ENCODE data around the gene SCAPER. TPM values are rescaled to one million over a fixed set of nuclear protein-coding genes. Genes with fewer than 3 reads are reported as not detected.
"Not testable (repeated sequence)": the region's sequence is repeated elsewhere in the genome, so short reads cannot be mapped to it uniquely, and the experiment has no call there.

The SCAPER gene
- total RNA-seq, 1 donor from 2014 or later, result 22.8 TPM

- no peak for DNase-seq (ENCODE audit: low spot score)
- peaks cover 5% of the 10 kb centered on the region for H3K4me1 Mint-ChIP-seq (ENCODE audit: low read depth)
- intact Hi-C loops (cut with micrococcal nuclease), result no loop called here
- peaks cover 32% of the 10 kb centered on the region for H3K9me3 Mint-ChIP-seq
- H3K36me3 Mint-ChIP-seq (ENCODE audit: low read depth), result peaks cover 40% of the 10 kb centered on the region
- H3K4me3 Mint-ChIP-seq (ENCODE audit: low read depth), result no peak overlapping the region
- no peak overlapping the region for H3K27ac Mint-ChIP-seq
- H3K27me3 Mint-ChIP-seq (ENCODE audit: low read depth), result no peaks in the 10 kb centered on the region
Measured at GRCh38 chr15:76839173-76839572, 66.0 kb downstream of the SCAPER start.

GRCh38 chr15:76837474-76837873, 67.7 kb downstream of the SCAPER start:
- intact Hi-C loops (cut with micrococcal nuclease), result no loop called here
- Mint-ChIP-seq H3K27me3 (ENCODE audit: low read depth) (no peaks in the 10 kb centered on the region), H3K27ac (no peak overlapping the region), H3K4me1 (ENCODE audit: low read depth) (peaks cover 5% of the 10 kb centered on the region), H3K36me3 (ENCODE audit: low read depth) (peaks cover 44% of the 10 kb centered on the region), H3K9me3 (peaks cover 48% of the 10 kb centered on the region), H3K4me3 (ENCODE audit: low read depth) (no peak overlapping the region)
- no peak for DNase-seq (ENCODE audit: low spot score)

DNA sequence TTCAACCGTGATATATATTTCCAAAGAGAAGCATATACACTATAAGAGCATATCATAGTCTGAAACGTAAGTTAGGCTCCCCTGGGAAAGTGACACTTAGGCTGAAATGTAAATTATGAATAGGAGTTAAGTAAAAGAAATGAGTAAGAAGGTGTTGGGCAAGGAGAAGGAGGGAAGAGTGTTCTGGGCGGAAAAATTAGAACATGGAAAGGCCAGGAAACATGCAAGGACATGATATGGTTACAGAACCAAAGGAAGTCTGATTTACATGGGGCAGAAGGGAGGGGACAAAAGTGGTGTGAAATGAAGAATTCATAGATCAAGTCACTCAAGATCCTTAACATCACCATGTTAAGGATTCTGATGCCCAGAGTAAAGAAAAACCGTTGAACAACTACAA, 75.2 kb downstream of the SCAPER start:
- intact Hi-C loops (cut with micrococcal nuclease), result no loop called here
- H3K36me3 Mint-ChIP-seq (ENCODE audit: low read depth), result peaks cover 17% of the 10 kb centered on the region
- H3K9me3 Mint-ChIP-seq, result peaks cover 24% of the 10 kb centered on the region
- H3K4me1 Mint-ChIP-seq (ENCODE audit: low read depth), result peaks cover 10% of the 10 kb centered on the region
- no peak overlapping the region for H3K4me3 Mint-ChIP-seq (ENCODE audit: low read depth)
- H3K27ac Mint-ChIP-seq, result no peak overlapping the region
- no peak for DNase-seq (ENCODE audit: low spot score)
- H3K27me3 Mint-ChIP-seq (ENCODE audit: low read depth), result peaks cover 4% of the 10 kb centered on the region

- H3K36me3 Mint-ChIP-seq (ENCODE audit: low read depth), result peaks cover 11% of the 10 kb centered on the region
- intact Hi-C loops (cut with micrococcal nuclease), result no loop called here
- no peaks in the 10 kb centered on the region for H3K9me3 Mint-ChIP-seq
- DNase-seq (ENCODE audit: low spot score), result no peak
- H3K27me3 Mint-ChIP-seq (ENCODE audit: low read depth), result peaks cover 5% of the 10 kb centered on the region
- no peak overlapping the region for H3K27ac Mint-ChIP-seq
- H3K4me3 Mint-ChIP-seq (ENCODE audit: low read depth), result no peak overlapping the region
- H3K4me1 Mint-ChIP-seq (ENCODE audit: low read depth), result peaks cover 15% of the 10 kb centered on the region
Measured at GRCh38 chr15:76823890-76824289, 81.2 kb downstream of the SCAPER start.

DNA sequence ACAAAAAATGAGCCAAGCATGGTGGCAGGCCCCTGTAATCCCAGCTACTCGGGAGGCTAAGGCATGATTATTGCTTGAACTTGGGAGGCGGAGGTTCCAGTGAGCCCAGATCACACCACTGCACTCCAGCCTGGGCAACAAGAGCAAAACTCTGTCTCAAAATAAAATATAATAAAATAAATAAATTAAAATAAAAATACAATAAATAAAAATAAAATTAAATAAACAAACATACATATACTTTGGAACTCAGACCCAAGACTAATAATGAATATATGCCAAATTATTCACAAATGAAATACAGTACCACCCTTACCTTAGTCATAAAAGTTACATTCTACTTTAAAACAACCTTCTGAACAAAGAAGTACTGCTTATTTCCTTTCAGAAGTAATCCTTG, 81.8 kb downstream of the SCAPER start:
- H3K36me3 Mint-ChIP-seq (ENCODE audit: low read depth), result peaks cover 12% of the 10 kb centered on the region
- intact Hi-C loops (cut with micrococcal nuclease), result no loop called here

GRCh38 chr15:76818926-76819325, 86.2 kb downstream of the SCAPER start:
- intact Hi-C loops (cut with micrococcal nuclease), result not testable (repeated sequence)

More for the DNA sequence above, 81.8 kb downstream of the SCAPER start:
- Mint-ChIP-seq H3K4me3 (ENCODE audit: low read depth) (no peak overlapping the region), H3K9me3 (peaks cover 1% of the 10 kb centered on the region), H3K27me3 (ENCODE audit: low read depth) (peaks cover 5% of the 10 kb centered on the region), H3K27ac (no peak overlapping the region), H3K4me1 (ENCODE audit: low read depth) (peaks cover 19% of the 10 kb centered on the region)
- no peak for DNase-seq (ENCODE audit: low spot score)

GRCh38 chr15:76815421-76815820, 89.7 kb downstream of the SCAPER start:
- Mint-ChIP-seq H3K9me3 (peaks cover 14% of the 10 kb centered on the region), H3K4me1 (ENCODE audit: low read depth) (peaks cover 19% of the 10 kb centered on the region), H3K27ac (no peak overlapping the region), H3K4me3 (ENCODE audit: low read depth) (no peak overlapping the region), H3K27me3 (ENCODE audit: low read depth) (no peaks in the 10 kb centered on the region), H3K36me3 (ENCODE audit: low read depth) (peaks cover 15% of the 10 kb centered on the region)
- no peak for DNase-seq (ENCODE audit: low spot score)
- intact Hi-C loops (cut with micrococcal nuclease), result no loop called here

More at GRCh38 chr15:76818926-76819325, 86.2 kb downstream of the SCAPER start:
- Mint-ChIP-seq H3K36me3 (ENCODE audit: low read depth) (peaks cover 11% of the 10 kb centered on the region), H3K4me1 (ENCODE audit: low read depth) (peaks cover 16% of the 10 kb centered on the region)
- H3K4me3 Mint-ChIP-seq (ENCODE audit: low read depth); DNase-seq (ENCODE audit: low spot score); H3K9me3 Mint-ChIP-seq; H3K27ac Mint-ChIP-seq; H3K27me3 Mint-ChIP-seq (ENCODE audit: low read depth): not testable (repeated sequence)

- H3K4me3 Mint-ChIP-seq (ENCODE audit: low read depth), result no peak overlapping the region
- H3K36me3 Mint-ChIP-seq (ENCODE audit: low read depth), result peaks cover 8% of the 10 kb centered on the region
- H3K27me3 Mint-ChIP-seq (ENCODE audit: low read depth), result no peaks in the 10 kb centered on the region
- H3K4me1 Mint-ChIP-seq (ENCODE audit: low read depth), result peaks cover 3% of the 10 kb centered on the region
- peaks cover 17% of the 10 kb centered on the region for H3K9me3 Mint-ChIP-seq
- intact Hi-C loops (cut with micrococcal nuclease), result no loop called here
- DNase-seq (ENCODE audit: low spot score), result no peak
- H3K27ac Mint-ChIP-seq, result no peak overlapping the region
Measured at GRCh38 chr15:76812381-76812780, 92.8 kb downstream of the SCAPER start.

- Mint-ChIP-seq H3K9me3 (peaks cover 17% of the 10 kb centered on the region), H3K27ac (no peak overlapping the region), H3K4me3 (ENCODE audit: low read depth) (no peak overlapping the region), H3K4me1 (ENCODE audit: low read depth) (peaks cover 3% of the 10 kb centered on the region), H3K27me3 (ENCODE audit: low read depth) (no peaks in the 10 kb centered on the region), H3K36me3 (ENCODE audit: low read depth) (peaks cover 8% of the 10 kb centered on the region)
- no peak for DNase-seq (ENCODE audit: low spot score)
- intact Hi-C loops (cut with micrococcal nuclease), result no loop called here
Measured at GRCh38 chr15:76809412-76810103, 95.6 kb downstream of the SCAPER start.

DNA sequence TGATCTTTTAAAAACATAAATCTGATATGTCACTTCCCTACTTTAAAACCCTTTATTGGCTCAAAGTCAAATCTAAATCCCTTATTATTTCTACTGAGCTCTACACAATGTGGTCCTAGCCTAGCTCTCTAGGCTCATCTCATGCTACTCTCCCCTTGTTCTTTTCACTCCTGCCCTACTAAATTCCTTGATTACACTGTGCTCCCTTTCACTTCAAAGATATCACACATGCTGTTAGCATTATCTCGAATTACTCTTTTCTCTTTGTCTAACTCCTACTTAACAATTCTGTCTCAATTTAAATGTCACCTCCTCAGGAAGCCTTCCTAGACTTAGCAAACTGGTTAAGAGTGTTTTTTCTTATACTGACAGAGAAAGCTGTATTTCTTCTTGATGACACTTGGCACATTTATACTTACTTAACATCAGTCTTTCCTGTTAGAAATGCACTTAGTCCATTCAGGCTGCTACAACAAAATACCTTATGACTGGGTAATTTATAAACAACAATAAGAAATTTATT, 102.0 kb downstream of the SCAPER start:
- H3K27me3 Mint-ChIP-seq (ENCODE audit: low read depth), result no peaks in the 10 kb centered on the region
- no peaks in the 10 kb centered on the region for H3K4me1 Mint-ChIP-seq (ENCODE audit: low read depth)
- H3K27ac Mint-ChIP-seq, result no peak overlapping the region
- intact Hi-C loops (cut with micrococcal nuclease), result no loop called here
- H3K4me3 Mint-ChIP-seq (ENCODE audit: low read depth), result no peak overlapping the region
- no peaks in the 10 kb centered on the region for H3K9me3 Mint-ChIP-seq
- H3K36me3 Mint-ChIP-seq (ENCODE audit: low read depth), result peaks cover 4% of the 10 kb centered on the region
- DNase-seq (ENCODE audit: low spot score), result no peak

- H3K27ac Mint-ChIP-seq, result no peak overlapping the region
- H3K36me3 Mint-ChIP-seq (ENCODE audit: low read depth), result peaks cover 4% of the 10 kb centered on the region
- no peaks in the 10 kb centered on the region for H3K9me3 Mint-ChIP-seq
- H3K4me3 Mint-ChIP-seq (ENCODE audit: low read depth), result no peak overlapping the region
- no peaks in the 10 kb centered on the region for H3K4me1 Mint-ChIP-seq (ENCODE audit: low read depth)
- DNase-seq (ENCODE audit: low spot score), result no peak
- intact Hi-C loops (cut with micrococcal nuclease), result no loop called here
- H3K27me3 Mint-ChIP-seq (ENCODE audit: low read depth), result no peaks in the 10 kb centered on the region
Measured at GRCh38 chr15:76802411-76802810, 102.7 kb downstream of the SCAPER start.

- H3K9me3 Mint-ChIP-seq, result no peaks in the 10 kb centered on the region
- H3K27me3 Mint-ChIP-seq (ENCODE audit: low read depth), result no peaks in the 10 kb centered on the region
- H3K4me1 Mint-ChIP-seq (ENCODE audit: low read depth), result no peaks in the 10 kb centered on the region
- no peak overlapping the region for H3K4me3 Mint-ChIP-seq (ENCODE audit: low read depth)
- no peak overlapping the region for H3K27ac Mint-ChIP-seq
- peaks cover 5% of the 10 kb centered on the region for H3K36me3 Mint-ChIP-seq (ENCODE audit: low read depth)
- intact Hi-C loops (cut with micrococcal nuclease), result no loop called here
- DNase-seq (ENCODE audit: low spot score), result no peak
Measured at GRCh38 chr15:76799760-76800159, 105.4 kb downstream of the SCAPER start.

GRCh38 chr15:76795217-76795616, 109.9 kb downstream of the SCAPER start:
- Mint-ChIP-seq H3K4me3 (ENCODE audit: low read depth) (no peak overlapping the region), H3K27ac (no peak overlapping the region), H3K9me3 (peaks cover 12% of the 10 kb centered on the region), H3K4me1 (ENCODE audit: low read depth) (no peaks in the 10 kb centered on the region), H3K36me3 (ENCODE audit: low read depth) (peaks cover 43% of the 10 kb centered on the region), H3K27me3 (ENCODE audit: low read depth) (no peaks in the 10 kb centered on the region)
- DNase-seq (ENCODE audit: low spot score), result no peak
- intact Hi-C loops (cut with micrococcal nuclease), result no loop called here
